ENCODE results near the gene UPB1. TPM values are rescaled to one million over a fixed set of nuclear protein-coding genes. Genes with fewer than 3 reads are reported as not detected.
A peak's percentile ranks its signal among the peaks of the same experiment; 100 is the strongest.

UPB1 gene
- total RNA-seq, 1 experiment from 2014 or later = not detected

GRCh38 chr22:24467340-24467739 is 27.8 kb upstream of the UPB1 start:
- intact Hi-C loops (cut with micrococcal nuclease) = no loop called here
- ChIA-PET POLR2A (no interaction called here), CTCF (no interaction called here)
- Mint-ChIP-seq H3K27me3 (ENCODE audit: insufficient read depth, unreplicated experiment) (no peaks in the 10 kb centered on the region), H3K4me1 (ENCODE audit: insufficient read depth, unreplicated experiment) (peaks cover 5% of the 10 kb centered on the region), H3K9me3 (ENCODE audit: unreplicated experiment) (no peaks in the 10 kb centered on the region), H3K36me3 (ENCODE audit: insufficient read depth, unreplicated experiment) (no peaks in the 10 kb centered on the region), H3K4me3 (ENCODE audit: unreplicated experiment) (no peak overlapping the region), H3K27ac (ENCODE audit: low read depth, unreplicated experiment) (no peak overlapping the region)
- TF ChIP-seq, protein P1, sequence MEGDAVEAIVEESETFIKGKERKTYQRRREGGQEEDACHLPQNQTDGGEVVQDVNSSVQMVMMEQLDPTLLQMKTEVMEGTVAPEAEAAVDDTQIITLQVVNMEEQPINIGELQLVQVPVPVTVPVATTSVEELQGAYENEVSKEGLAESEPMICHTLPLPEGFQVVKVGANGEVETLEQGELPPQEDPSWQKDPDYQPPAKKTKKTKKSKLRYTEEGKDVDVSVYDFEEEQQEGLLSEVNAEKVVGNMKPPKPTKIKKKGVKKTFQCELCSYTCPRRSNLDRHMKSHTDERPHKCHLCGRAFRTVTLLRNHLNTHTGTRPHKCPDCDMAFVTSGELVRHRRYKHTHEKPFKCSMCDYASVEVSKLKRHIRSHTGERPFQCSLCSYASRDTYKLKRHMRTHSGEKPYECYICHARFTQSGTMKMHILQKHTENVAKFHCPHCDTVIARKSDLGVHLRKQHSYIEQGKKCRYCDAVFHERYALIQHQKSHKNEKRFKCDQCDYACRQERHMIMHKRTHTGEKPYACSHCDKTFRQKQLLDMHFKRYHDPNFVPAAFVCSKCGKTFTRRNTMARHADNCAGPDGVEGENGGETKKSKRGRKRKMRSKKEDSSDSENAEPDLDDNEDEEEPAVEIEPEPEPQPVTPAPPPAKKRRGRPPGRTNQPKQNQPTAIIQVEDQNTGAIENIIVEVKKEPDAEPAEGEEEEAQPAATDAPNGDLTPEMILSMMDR (IDR thresholded peaks at IDR 0.05; ENCODE audit: unreplicated experiment) = no peak
- DNase-seq (ENCODE audit: unreplicated experiment) = no peak
- no TSS peak for BruUV-seq (replicated peaks)

DNA sequence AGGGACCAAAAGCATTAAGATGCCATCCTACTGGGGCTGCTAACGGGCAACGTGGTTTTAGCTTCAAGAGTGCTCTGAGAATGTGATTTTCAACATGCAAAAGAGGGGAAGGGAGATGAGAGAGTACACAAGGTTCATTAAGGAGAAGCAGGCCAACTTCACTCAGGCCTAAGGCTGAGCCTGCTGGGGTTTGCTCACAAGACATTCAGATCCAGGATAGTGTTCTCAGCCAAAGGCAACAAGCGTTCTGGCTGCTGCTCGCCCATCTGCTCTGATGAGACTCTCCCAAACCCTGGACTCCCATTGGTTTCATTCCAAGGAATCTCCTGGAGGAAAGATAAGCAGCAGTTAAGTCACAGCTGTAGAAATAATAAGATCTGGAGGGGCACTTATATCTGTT is 23.6 kb upstream of the UPB1 start:
- Mint-ChIP-seq H3K4me1 (ENCODE audit: insufficient read depth, unreplicated experiment) (no peaks in the 10 kb centered on the region), H3K36me3 (ENCODE audit: insufficient read depth, unreplicated experiment) (no peaks in the 10 kb centered on the region), H3K9me3 (ENCODE audit: unreplicated experiment) (no peaks in the 10 kb centered on the region), H3K27me3 (ENCODE audit: insufficient read depth, unreplicated experiment) (no peaks in the 10 kb centered on the region), H3K27ac (ENCODE audit: low read depth, unreplicated experiment) (no peak overlapping the region), H3K4me3 (ENCODE audit: unreplicated experiment) (no peak overlapping the region)
- TF ChIP-seq, protein P1 (IDR thresholded peaks at IDR 0.05; ENCODE audit: unreplicated experiment) = no peak
- intact Hi-C loops (cut with micrococcal nuclease) = no loop called here
- POLR2A ChIA-PET = interaction anchor here (1.0 kb wide), 1 partner anchor 11 kb away, joined by 4 read pairs; no protein-coding TSS in a partner anchor
- CTCF ChIA-PET = no interaction called here
- no peak for DNase-seq (ENCODE audit: unreplicated experiment)
- no TSS peak for BruUV-seq (replicated peaks)

- CTCF ChIA-PET = interaction anchor here (0.6 kb wide), 1 partner anchor 377 kb away, joined by 4 read pairs; no protein-coding TSS in a partner anchor
- BruUV-seq (replicated peaks) = no TSS peak
- DNase-seq (ENCODE audit: unreplicated experiment) = no peak
- Mint-ChIP-seq H3K27ac (ENCODE audit: low read depth, unreplicated experiment) (no peak overlapping the region), H3K4me3 (ENCODE audit: unreplicated experiment) (no peak overlapping the region), H3K27me3 (ENCODE audit: insufficient read depth, unreplicated experiment) (no peaks in the 10 kb centered on the region), H3K9me3 (ENCODE audit: unreplicated experiment) (no peaks in the 10 kb centered on the region), H3K4me1 (ENCODE audit: insufficient read depth, unreplicated experiment) (no peaks in the 10 kb centered on the region), H3K36me3 (ENCODE audit: insufficient read depth, unreplicated experiment) (no peaks in the 10 kb centered on the region)
- TF ChIP-seq, protein P1 (IDR thresholded peaks at IDR 0.05; ENCODE audit: unreplicated experiment) = no peak
- intact Hi-C loops (cut with micrococcal nuclease) = no loop called here
- POLR2A ChIA-PET = interaction anchor here (2.1 kb wide), 1 partner anchor 13 kb away, joined by 5 read pairs; no protein-coding TSS in a partner anchor
These were observed 21.8 kb upstream of the UPB1 start for GRCh38 chr22:24473284-24473683.

- Mint-ChIP-seq H3K9me3 (ENCODE audit: unreplicated experiment) (no peaks in the 10 kb centered on the region), H3K27ac (ENCODE audit: low read depth, unreplicated experiment) (no peak overlapping the region), H3K4me3 (ENCODE audit: unreplicated experiment) (no peak overlapping the region), H3K36me3 (ENCODE audit: insufficient read depth, unreplicated experiment) (no peaks in the 10 kb centered on the region), H3K4me1 (ENCODE audit: insufficient read depth, unreplicated experiment) (no peaks in the 10 kb centered on the region), H3K27me3 (ENCODE audit: insufficient read depth, unreplicated experiment) (no peaks in the 10 kb centered on the region)
- intact Hi-C loops (cut with micrococcal nuclease) = no loop called here
- peak; percentile 55 for DNase-seq (ENCODE audit: unreplicated experiment)
- POLR2A ChIA-PET = interaction anchor here (2.1 kb wide), 1 partner anchor 12 kb away, joined by 5 read pairs; no protein-coding TSS in a partner anchor
- CTCF ChIA-PET = no interaction called here
- TF ChIP-seq, protein P1 (IDR thresholded peaks at IDR 0.05; ENCODE audit: unreplicated experiment) = no peak
- BruUV-seq (replicated peaks) = no TSS peak
These were observed 20.9 kb upstream of the UPB1 start for GRCh38 chr22:24474221-24474620.
